ENCODE results near the gene GH2.

Gene GH2

DNA sequence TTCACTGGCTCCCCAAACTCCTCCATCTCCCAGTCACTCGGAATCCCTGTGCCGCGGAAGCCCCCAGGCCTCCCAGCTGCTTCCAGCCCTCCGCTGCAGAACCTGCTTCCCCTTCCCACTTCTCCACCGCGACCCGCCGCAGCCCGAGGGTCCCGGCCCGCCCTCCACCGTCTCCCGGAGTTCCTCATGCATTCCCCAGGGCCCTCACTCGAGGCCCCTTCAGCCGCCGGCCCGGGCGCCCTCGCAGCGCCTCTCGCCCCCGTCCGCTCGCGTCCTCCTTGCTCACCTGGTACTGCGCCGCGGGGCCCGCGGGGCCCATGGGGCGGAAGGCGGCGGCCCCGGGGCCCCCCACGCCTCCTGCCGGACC, 39.6 kb downstream of the GH2 start:
- DNase-seq (ENCODE audit: low spot score), result peak; percentile 84
- H3K27ac ChIP-seq, result peak overlapping the region; percentile 93 to 95
- TF ChIP-seq, protein P1, sequence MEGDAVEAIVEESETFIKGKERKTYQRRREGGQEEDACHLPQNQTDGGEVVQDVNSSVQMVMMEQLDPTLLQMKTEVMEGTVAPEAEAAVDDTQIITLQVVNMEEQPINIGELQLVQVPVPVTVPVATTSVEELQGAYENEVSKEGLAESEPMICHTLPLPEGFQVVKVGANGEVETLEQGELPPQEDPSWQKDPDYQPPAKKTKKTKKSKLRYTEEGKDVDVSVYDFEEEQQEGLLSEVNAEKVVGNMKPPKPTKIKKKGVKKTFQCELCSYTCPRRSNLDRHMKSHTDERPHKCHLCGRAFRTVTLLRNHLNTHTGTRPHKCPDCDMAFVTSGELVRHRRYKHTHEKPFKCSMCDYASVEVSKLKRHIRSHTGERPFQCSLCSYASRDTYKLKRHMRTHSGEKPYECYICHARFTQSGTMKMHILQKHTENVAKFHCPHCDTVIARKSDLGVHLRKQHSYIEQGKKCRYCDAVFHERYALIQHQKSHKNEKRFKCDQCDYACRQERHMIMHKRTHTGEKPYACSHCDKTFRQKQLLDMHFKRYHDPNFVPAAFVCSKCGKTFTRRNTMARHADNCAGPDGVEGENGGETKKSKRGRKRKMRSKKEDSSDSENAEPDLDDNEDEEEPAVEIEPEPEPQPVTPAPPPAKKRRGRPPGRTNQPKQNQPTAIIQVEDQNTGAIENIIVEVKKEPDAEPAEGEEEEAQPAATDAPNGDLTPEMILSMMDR (IDR thresholded peaks at IDR 0.05), result no peak
- peak overlapping the region; percentile 89 for H3K4me3 ChIP-seq

- Histone ChIP-seq H3K4me3 (peak overlapping the region; percentile 89), H3K27ac (peak overlapping the region; percentile 93 to 95)
- peak; percentile 85 for DNase-seq (ENCODE audit: low spot score)
- TF ChIP-seq, protein P1 (IDR thresholded peaks at IDR 0.05), result no peak
Measured at GRCh38 chr17:63841350-63842172, 40.2 kb downstream of the GH2 start.

DNA sequence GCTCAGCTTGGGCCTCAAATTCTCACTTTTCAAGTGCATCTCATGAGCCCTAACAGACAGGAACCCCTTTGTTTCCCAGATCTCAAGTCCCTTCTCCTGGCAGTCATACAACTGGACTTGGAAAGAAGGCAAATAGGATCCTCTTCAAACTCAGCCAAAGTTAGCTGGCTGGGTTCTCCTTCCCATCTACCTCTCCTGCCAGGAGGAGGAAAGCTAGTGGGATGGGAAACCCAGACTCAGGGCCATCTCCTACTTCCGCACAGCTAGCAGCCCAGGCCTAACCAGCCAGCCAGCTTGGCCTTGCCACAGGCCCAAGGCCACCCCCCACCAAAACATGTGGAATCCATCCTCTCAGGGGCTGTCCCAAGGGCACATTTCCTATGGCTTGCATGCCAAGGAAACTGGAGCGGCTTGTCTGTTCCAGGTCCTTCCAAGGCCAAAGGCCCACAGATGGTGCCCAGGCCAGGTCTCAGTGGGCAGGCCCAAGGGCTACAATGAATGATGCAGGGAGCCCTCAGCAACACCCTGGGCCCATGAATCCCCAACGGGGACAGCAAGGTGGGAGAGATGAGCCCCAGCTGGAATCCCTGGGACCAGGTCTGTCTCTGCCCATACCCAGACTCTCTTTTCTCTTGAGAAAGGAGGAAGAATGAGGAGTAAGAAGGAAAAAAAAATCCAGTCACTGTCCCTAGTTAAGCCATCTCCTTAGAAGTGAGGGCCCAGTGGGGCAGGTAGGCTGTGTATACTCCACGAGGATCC, 41.0 kb downstream of the GH2 start:
- TF ChIP-seq, protein P1 (IDR thresholded peaks at IDR 0.05), result no peak
- Histone ChIP-seq H3K27ac (peak overlapping the region; percentile 93 to 95), H3K4me3 (peak overlapping the region; percentile 89)
- DNase-seq (ENCODE audit: low spot score), result no peak

DNA sequence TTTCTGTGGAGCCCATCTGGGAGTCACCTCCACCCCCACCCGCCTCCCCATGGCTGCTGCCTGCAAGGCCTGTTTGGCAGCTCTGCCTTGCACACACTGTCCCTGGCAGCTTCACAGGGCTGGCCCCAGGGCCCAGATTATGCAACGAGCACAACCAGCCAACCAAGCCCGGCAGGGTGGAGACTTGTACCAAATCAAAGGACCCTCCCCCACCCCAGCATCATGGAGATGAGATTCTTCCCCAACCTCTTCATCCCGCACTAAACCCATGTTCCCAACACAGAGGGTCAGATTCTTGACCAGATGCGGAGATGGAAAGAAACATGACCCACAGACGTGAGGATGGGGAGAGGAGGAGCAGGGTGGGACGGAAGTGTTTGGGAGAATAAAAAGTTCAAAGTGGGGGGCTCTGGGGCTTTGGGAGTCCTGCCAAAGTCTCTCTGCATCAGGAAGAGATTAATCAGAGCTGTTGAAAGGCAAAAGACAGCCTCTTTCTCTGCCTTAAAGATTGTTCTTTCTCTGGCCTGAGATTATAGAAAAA, 43.0 kb downstream of the GH2 start:
- peak overlapping the region; percentile 91 to 93 for H3K27ac ChIP-seq
- H3K4me3 ChIP-seq, result peak overlapping the region; percentile 89
- DNase-seq (ENCODE audit: low spot score), result peak; percentile 98
- TF ChIP-seq, protein P1 (IDR thresholded peaks at IDR 0.05), result no peak

DNA sequence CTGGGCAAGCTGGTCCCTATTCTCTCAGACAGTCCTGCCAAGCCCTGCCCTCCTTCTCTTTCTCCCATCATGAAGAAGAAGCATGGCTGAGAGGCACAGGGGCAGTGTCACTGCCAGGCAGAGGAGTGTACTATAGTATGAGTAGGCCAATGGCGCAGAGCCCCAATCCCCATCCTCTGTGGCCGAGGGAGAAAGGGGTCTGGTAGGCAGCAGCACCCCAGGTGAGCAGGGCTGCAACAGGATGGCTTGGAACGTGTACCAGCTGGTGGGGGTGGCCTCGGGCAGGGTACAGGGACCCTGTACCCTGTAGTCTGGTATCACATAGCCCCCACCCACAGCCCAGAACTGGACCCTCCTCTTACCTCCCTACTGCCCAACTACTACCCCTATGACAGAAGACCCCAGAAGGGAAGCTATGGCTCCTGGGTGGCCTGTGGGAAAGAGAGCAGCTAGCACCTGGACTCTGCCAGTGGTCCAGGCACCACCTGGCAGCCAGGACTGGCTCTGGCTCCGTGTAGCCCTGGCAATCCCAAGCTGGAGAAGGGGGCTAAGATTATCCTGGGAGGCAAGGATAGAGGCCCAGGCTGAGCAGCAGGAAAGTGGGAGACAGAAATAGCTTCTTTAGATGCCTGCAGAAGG, 43.7 kb downstream of the GH2 start:
- H3K27ac ChIP-seq, result peak overlapping the region; percentile 91 to 93
- peak overlapping the region; percentile 89 for H3K4me3 ChIP-seq
- TF ChIP-seq, protein P1 (IDR thresholded peaks at IDR 0.05), result no peak
- DNase-seq (ENCODE audit: low spot score), result no peak

DNA sequence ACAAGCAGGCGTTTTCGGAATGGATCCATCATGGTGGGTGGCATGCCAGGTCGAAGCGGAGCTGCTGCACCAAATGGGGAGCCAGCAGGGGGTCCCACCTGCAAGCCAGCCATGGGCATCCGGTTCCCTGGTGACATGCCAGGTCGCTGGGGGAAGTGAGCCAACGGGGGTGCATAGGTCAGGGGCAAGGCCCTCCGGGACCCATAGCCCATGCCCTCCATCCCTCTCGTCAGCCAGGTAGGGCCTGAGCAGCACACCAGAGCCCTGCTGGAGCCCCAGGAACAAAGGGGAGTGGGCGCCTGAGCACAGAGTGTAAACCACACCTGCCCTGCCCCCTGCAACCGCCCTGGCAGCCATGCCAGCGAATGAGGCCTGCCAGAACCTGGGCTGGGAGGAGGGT, 44.3 kb downstream of the GH2 start:
- peak overlapping the region; percentile 91 to 93 for H3K27ac ChIP-seq
- TF ChIP-seq, protein P1 (IDR thresholded peaks at IDR 0.05), result no peak
- no peak for DNase-seq (ENCODE audit: low spot score)
- no peak overlapping the region for H3K4me3 ChIP-seq

All from coronary artery (tissue), 2 donors.